ENCODE results near the gene CLDN6. TPM values are rescaled to one million over a fixed set of nuclear protein-coding genes. Genes with fewer than 3 reads are reported as not detected.
A peak's percentile ranks its signal among the peaks of the same experiment; 100 is the strongest.

The CLDN6 gene
- total RNA-seq, 4 donors from 2014 or later = not detected

DNA sequence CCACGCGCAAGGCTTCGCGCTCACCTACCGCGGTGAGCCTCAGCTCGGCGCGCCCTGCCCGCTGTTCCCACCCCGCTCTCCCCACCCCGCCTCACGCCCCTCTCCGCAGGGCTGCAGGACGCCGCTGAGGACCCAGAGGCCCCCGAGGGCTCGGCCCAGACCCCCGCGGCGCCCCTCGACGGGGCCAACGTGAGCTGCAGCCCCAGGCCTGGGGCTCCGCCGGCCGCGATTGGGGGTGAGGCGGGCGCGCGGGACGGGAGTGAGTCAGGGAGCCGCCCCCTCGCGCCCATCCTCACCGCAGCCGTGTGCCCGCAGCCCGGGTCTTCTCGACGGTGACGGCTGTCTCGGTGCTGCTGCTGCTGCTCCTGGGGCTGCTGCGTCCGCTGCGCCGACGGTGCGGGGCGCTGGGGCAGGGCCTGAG, 50.8 kb downstream of the CLDN6 start:
- WGBS, 2 donors = 19% methylated on average over 11 of the region's 51 CpGs; no CpG with 5 or more reads in 1 of the 2 donors
- Histone ChIP-seq H3K4me1 (peaks cover 43 to 56% of the 10 kb centered on the region in 2 donors), H3K4me3 (replicated peaks in 1 of 3) (peak overlapping the region in 1 of 3 donors; percentile 17), H3K36me3 (no peaks in the 10 kb centered on the region), H3K27ac (no peak overlapping the region), H3K9me3 (no peaks in the 10 kb centered on the region), H3K27me3 (peaks cover 47% of the 10 kb centered on the region)
- intact Hi-C loops (cut with DNase I) = no loop called here
- no peak for TF ChIP-seq POLR2A (IDR thresholded peaks at IDR 0.05)
- TF ChIP-seq, protein P1, sequence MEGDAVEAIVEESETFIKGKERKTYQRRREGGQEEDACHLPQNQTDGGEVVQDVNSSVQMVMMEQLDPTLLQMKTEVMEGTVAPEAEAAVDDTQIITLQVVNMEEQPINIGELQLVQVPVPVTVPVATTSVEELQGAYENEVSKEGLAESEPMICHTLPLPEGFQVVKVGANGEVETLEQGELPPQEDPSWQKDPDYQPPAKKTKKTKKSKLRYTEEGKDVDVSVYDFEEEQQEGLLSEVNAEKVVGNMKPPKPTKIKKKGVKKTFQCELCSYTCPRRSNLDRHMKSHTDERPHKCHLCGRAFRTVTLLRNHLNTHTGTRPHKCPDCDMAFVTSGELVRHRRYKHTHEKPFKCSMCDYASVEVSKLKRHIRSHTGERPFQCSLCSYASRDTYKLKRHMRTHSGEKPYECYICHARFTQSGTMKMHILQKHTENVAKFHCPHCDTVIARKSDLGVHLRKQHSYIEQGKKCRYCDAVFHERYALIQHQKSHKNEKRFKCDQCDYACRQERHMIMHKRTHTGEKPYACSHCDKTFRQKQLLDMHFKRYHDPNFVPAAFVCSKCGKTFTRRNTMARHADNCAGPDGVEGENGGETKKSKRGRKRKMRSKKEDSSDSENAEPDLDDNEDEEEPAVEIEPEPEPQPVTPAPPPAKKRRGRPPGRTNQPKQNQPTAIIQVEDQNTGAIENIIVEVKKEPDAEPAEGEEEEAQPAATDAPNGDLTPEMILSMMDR (IDR thresholded peaks at IDR 0.05) = no peak
- DNase-seq = no peak

DNA sequence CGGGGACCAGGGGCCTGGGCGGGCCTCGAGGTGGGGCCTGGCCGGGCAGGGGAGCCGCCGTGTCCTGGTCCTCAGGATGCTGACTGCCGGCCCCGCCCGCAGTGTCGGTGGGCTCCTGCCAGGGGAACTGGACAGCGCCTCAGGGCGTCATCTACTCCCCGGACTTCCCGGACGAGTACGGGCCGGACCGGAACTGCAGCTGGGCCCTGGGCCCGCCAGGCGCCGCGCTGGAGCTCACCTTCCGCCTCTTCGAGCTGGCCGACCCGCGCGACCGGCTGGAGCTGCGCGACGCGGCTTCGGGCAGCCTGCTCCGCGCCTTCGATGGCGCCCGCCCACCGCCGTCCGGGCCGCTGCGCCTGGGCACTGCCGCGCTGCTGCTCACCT, 51.2 kb downstream of the CLDN6 start:
- peaks cover 43 to 56% of the 10 kb centered on the region in 2 donors for H3K4me1 ChIP-seq
- H3K4me3 ChIP-seq (replicated peaks in 1 of 3) = peak overlapping the region in 1 of 3 donors; percentile 17
- WGBS, 2 donors = 7% methylated on average over 3 of the region's 46 CpGs; no CpG with 5 or more reads in 1 of the 2 donors
- TF ChIP-seq, protein P1 (IDR thresholded peaks at IDR 0.05) = peak in 1 of 6 experiments; percentile 18
- no peak for TF ChIP-seq POLR2A (IDR thresholded peaks at IDR 0.05)
- H3K27ac ChIP-seq = no peak overlapping the region
- H3K9me3 ChIP-seq = no peaks in the 10 kb centered on the region
- H3K36me3 ChIP-seq = no peaks in the 10 kb centered on the region
- intact Hi-C loops (cut with DNase I) = no loop called here
- peaks cover 47% of the 10 kb centered on the region for H3K27me3 ChIP-seq
- DNase-seq = peak; percentile 25 to 34

DNA sequence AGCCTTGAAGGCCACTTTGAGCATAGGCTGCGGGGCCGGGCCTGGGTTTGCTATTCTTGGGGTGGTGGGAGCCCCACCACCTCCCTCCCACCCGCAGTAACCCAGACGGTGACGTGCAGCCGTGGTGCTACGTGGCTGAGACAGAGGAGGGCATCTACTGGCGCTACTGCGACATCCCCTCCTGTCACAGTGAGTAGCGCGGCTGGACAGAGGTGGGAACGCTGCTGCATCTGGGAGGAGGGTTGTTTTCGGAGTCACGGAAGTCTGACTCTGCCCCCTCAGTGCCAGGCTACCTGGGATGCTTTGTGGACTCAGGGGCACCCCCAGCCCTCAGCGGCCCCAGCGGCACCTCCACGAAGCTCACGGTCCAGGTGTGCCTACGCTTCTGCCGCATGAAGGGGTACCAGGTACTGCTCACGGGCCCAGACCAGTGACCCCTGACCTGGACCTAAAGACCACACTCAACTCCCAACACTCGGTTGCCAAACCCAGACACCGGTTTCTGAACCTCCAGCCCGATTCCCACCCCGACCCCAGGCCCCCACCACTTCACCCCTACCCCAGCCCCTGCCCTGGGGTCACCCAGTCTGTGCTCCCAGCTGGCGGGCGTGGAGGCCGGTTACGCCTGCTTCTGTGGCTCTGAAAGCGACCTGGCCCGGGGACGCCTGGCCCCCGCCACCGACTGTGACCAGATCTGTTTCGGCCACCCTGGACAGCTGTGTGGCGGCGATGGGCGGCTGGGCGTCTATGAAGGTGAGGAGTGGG, 51.8 kb downstream of the CLDN6 start:
- Histone ChIP-seq H3K9me3 (no peaks in the 10 kb centered on the region), H3K4me1 (peaks cover 43 to 56% of the 10 kb centered on the region in 2 donors), H3K36me3 (no peaks in the 10 kb centered on the region), H3K27ac (no peak overlapping the region), H3K4me3 (replicated peaks in 1 of 3) (no peak overlapping the region), H3K27me3 (peaks cover 47% of the 10 kb centered on the region)
- intact Hi-C loops (cut with DNase I) = no loop called here
- TF ChIP-seq POLR2A (IDR thresholded peaks at IDR 0.05) = no peak
- TF ChIP-seq, protein P1 (IDR thresholded peaks at IDR 0.05) = no peak
- 48 to 63% methylated on average over 16 to 31 of the region's 39 CpGs for WGBS, 2 donors
- no peak for DNase-seq

Small RNA genes lying within 50 kb of the gene (small RNA-seq; reads per million reads assigned to genes)
- not detected for gene LINC00514

Other genes starting within 250 kb of the CLDN6 start
- gene ELOB, start 240.9 kb downstream of the CLDN6 start, total RNA-seq = 100 to 1,000 TPM; 373 to 786 (median 647) TPM
- gene PRSS33, start 230.6 kb downstream of the CLDN6 start, total RNA-seq = not detected
- not detected for gene PRSS41, start 219.7 kb downstream of the CLDN6 start, total RNA-seq
- under 1 TPM in 1 of 4 donors, not detected in 3; 0.56 TPM for gene PRSS21, start 200.9 kb downstream of the CLDN6 start, total RNA-seq
- gene ZG16B, start 187.9 kb downstream of the CLDN6 start, total RNA-seq = not detected
- 1 to 10 TPM; 1.2 to 7.7 (median 4.6) TPM for gene PRSS22, start 160.0 kb downstream of the CLDN6 start, total RNA-seq
- gene FLYWCH2, start 135.0 kb downstream of the CLDN6 start, total RNA-seq = 10 to 100 TPM; 58.4 to 89.3 (median 73.8) TPM
- gene FLYWCH1, start 106.3 kb downstream of the CLDN6 start, total RNA-seq = 10 to 100 TPM; 31.3 to 49.8 (median 41.5) TPM
- not detected for gene KREMEN2, start 53.9 kb downstream of the CLDN6 start, total RNA-seq
- gene PAQR4, start 48.8 kb downstream of the CLDN6 start, total RNA-seq = 1 to 10 TPM; 2.8 to 5.6 (median 3.3) TPM
- under 1 TPM in 2 of 4 donors, not detected in 2; 0.81 to 0.88 TPM for gene PKMYT1, start 37.7 kb downstream of the CLDN6 start, total RNA-seq
- gene CLDN9, start 5.3 kb downstream of the CLDN6 start, total RNA-seq = under 1 TPM in 1 of 4 donors, not detected in 3; 0.33 TPM
- gene TNFRSF12A, start 2.2 kb upstream of the CLDN6 start, total RNA-seq = 100 to 1,000 TPM in 1 of 4 donors, 10 to 100 TPM in 3; 47.9 to 110 (median 67.0) TPM
- 10 to 100 TPM; 10.1 to 51.7 (median 29.7) TPM for gene HCFC1R1, start 5.8 kb upstream of the CLDN6 start, total RNA-seq
- gene THOC6, start 5.9 kb upstream of the CLDN6 start, total RNA-seq = 10 to 100 TPM; 16.5 to 19.1 (median 17.6) TPM
- 10 to 100 TPM in 3 of 4 donors, 1 to 10 TPM in 1; 7.3 to 17.8 (median 14.6) TPM for gene BICDL2, start 18.8 kb upstream of the CLDN6 start, total RNA-seq
- gene MMP25, start 28.4 kb upstream of the CLDN6 start, total RNA-seq = 1 to 10 TPM in 1 of 4 donors, under 1 TPM in 3; 0.49 to 1.6 (median 0.70) TPM
- 10 to 100 TPM; 24.0 to 53.6 (median 28.9) TPM for gene IL32, start 47.5 kb upstream of the CLDN6 start, total RNA-seq
- gene ZSCAN10, start 81.1 kb upstream of the CLDN6 start, total RNA-seq = not detected
- gene ZNF205, start 94.4 kb upstream of the CLDN6 start, total RNA-seq = 10 to 100 TPM; 18.5 to 28.9 (median 19.6) TPM
- 10 to 100 TPM in 1 of 4 donors, 1 to 10 TPM in 3; 5.2 to 10.2 (median 8.7) TPM for gene ZNF213, start 116.8 kb upstream of the CLDN6 start, total RNA-seq
- gene OR1F1, start 170.0 kb upstream of the CLDN6 start, total RNA-seq = not detected
- 10 to 100 TPM in 2 of 4 donors, 1 to 10 TPM in 2; 6.4 to 10.8 (median 9.4) TPM for gene ZNF200, start 217.0 kb upstream of the CLDN6 start, total RNA-seq
- gene MEFV, start 238.4 kb upstream of the CLDN6 start, total RNA-seq = 1 to 10 TPM in 1 of 4 donors, under 1 TPM in 3; 0.22 to 2.2 (median 0.54) TPM

Measured in thyroid gland (tissue), 4 donors.